Adrenal gland (tissue), 12 donors: ENCODE data around the gene AKT1S1. TPM values are rescaled to one million over a fixed set of nuclear protein-coding genes. Genes with fewer than 3 reads are reported as not detected.

Experiments
- DNase-seq, 7 donors: peaks; one replicate each; pipeline ENCODE4 v3.0.0-alpha.2; 2019 to 2020
- H3K27ac ChIP-seq, 5 donors: fragments of 200-600 bp; sonication (generic) in 4 of 5; 1 replicate in 3 of 5; 2 replicates in 2 of 5; pipeline versions ENCODE4 v1.5.1 to v1.8.0; 2016 to 2020; ENCODE audit warnings: mild to moderate bottlenecking in 1 of 5
- H3K27me3 ChIP-seq: fragments of 200-600 bp; 2 replicates; pipeline ENCODE4 v1.8.0; 2021
- H3K36me3 ChIP-seq, 2 donors: fragments of 200-600 bp; replicated peaks in 1 of 2; 1 replicate in 1 of 2; 2 replicates in 1 of 2; pipeline versions ENCODE4 v1.5.1 to v1.8.0; 2018 to 2022
- H3K4me1 ChIP-seq, 2 donors: fragments of 200-600 bp; replicated peaks in 1 of 2; 1 replicate in 1 of 2; 2 replicates in 1 of 2; pipeline versions ENCODE4 v1.5.1 to v1.8.0; 2018 to 2021
- H3K4me3 ChIP-seq, 4 donors: fragments of 200-600 bp; sonication (generic) in 3 of 4; one replicate each; pipeline ENCODE4 v1.5.1; 2016 to 2018
- H3K9me3 ChIP-seq, 3 donors: fragments of 200-600 bp; sonication (generic) in 1 of 3; replicated peaks in 1 of 3; 1 replicate in 2 of 3; 2 replicates in 1 of 3; pipeline versions ENCODE4 v1.5.1 to v1.8.0; 2016 to 2021
- CTCF ChIP-seq, 6 experiments: fragments of 450-650 bp in 4 of 6; fragments of 200-600 bp in 2 of 6; sonication (generic) in 1 of 6; IDR thresholded peaks; 1 replicate in 5 of 6; 2 replicates in 1 of 6; pipeline versions ENCODE4 v1.5.1 to v1.8.0; 2016 to 2021; ENCODE audit warnings: antibody characterized with exemption in 6 of 6, mild to moderate bottlenecking in 2 of 6, moderate library complexity in 1 of 6
- POLR2A ChIP-seq, 2 donors: fragments of 450-650 bp; IDR thresholded peaks; one replicate each; pipeline ENCODE4 v1.6.1; 2017; ENCODE audit warnings: antibody characterized with exemption in 2 of 2, mild to moderate bottlenecking in 2 of 2, moderate library complexity in 1 of 2
- WGBS, 4 donors: extraction: QIAGEN DNeasy Blood & Tissue Kit in 2 of 4; methylation state at CpG; one replicate each; pipeline versions ENCODE4 v1.1.5 to v1.1.7; 2013 to 2017; 5-methylcytosine and 5-hydroxymethylcytosine counted together
- intact Hi-C, 2 donors: fragments of 100-400 bp; cut with DNase I; formaldehyde crosslinking; loops; one replicate each; pipeline versions ENCODE4 v1.14.1 to v1.15.0; 2022 to 2023
- polyA plus RNA-seq, 3 donors: library from polyadenylated mRNA; stranded (reverse); fragments of 200-250 nt in 2 of 3; fragments of 350-450 nt in 1 of 3; fragmentation: Illumina TruSeq in 1 of 3; extraction: RNeasy Lipid Tissue Mini Kit (QIAGEN cat#74804) in 1 of 3; gene quantifications; one replicate each; pipeline ENCODE4 v1.2.3, GENCODE V29; 2013 to 2014
- total RNA-seq, 9 donors: library from RNA; depleted of rRNA in 4 of 9; stranded (reverse); fragments of >200 nt in 4 of 9; fragments of 120-200 nt in 1 of 9; fragmentation: NEBNext Ultra II Directional in 1 of 9; extraction: Animal tissue kit (Norgen Biotek cat#: 25700) in 1 of 9; gene quantifications; one replicate each; pipeline versions ENCODE4 v1.1.0 to v1.2.4, GENCODE V29; 2013 to 2023
- donor health status: healthy with polysubstance abuse.
- donor health status: Bipolar disorder and iron deficiency.
- donor health status: DM: yes; HTN: yes; CAD: no.
- donor health status: DM: no; HTN: no; CAD: no.
- donor health status: DM: no; HTN: no; CAD: no.
- donor health status: DM: yes; HTN: yes; CAD: no.

The AKT1S1 gene
- total and polyA plus RNA-seq, 12 donors, result 19.8 to 89.6 (median 59.1) TPM

GRCh38 chr19:49840321-49840720, 36.8 kb downstream of the AKT1S1 start:
- H3K4me3 ChIP-seq, result no peak overlapping the region
- no peak overlapping the region for H3K27ac ChIP-seq
- no peak for DNase-seq
- no peaks in the 10 kb centered on the region for H3K9me3 ChIP-seq
- TF ChIP-seq POLR2A (IDR thresholded peaks at IDR 0.05), result no peak
- no peak for TF ChIP-seq CTCF (IDR thresholded peaks at IDR 0.05)
- intact Hi-C loops, result no loop called here
- no peaks in the 10 kb centered on the region for H3K27me3 ChIP-seq
- 90 to 93% (median 91%) methylated on average over 11 of the region's 11 CpGs for WGBS, 4 donors
- peaks cover 0 to 43% of the 10 kb centered on the region in 2 donors for H3K36me3 ChIP-seq
- no peaks in the 10 kb centered on the region for H3K4me1 ChIP-seq

GRCh38 chr19:49839713-49840112, 37.4 kb downstream of the AKT1S1 start:
- WGBS, 4 donors, result 92 to 94% (median 94%) methylated on average over 11 of the region's 11 CpGs
- Histone ChIP-seq H3K9me3 (no peaks in the 10 kb centered on the region), H3K4me3 (no peak overlapping the region), H3K4me1 (no peaks in the 10 kb centered on the region), H3K36me3 (peaks cover 0 to 49% of the 10 kb centered on the region in 2 donors), H3K27me3 (no peaks in the 10 kb centered on the region), H3K27ac (no peak overlapping the region)
- no peak for DNase-seq
- intact Hi-C loops, result no loop called here
- TF ChIP-seq POLR2A (IDR thresholded peaks at IDR 0.05), result no peak
- TF ChIP-seq CTCF (IDR thresholded peaks at IDR 0.05), result no peak

GRCh38 chr19:49838885-49839588, 38.1 kb downstream of the AKT1S1 start:
- TF ChIP-seq POLR2A (IDR thresholded peaks at IDR 0.05), result no peak
- TF ChIP-seq CTCF (IDR thresholded peaks at IDR 0.05), result no peak
- no peaks in the 10 kb centered on the region for H3K9me3 ChIP-seq
- H3K4me1 ChIP-seq, result no peaks in the 10 kb centered on the region
- peaks cover 0 to 56% of the 10 kb centered on the region in 2 donors for H3K36me3 ChIP-seq
- intact Hi-C loops, result no loop called here
- no peak overlapping the region for H3K4me3 ChIP-seq
- no peaks in the 10 kb centered on the region for H3K27me3 ChIP-seq
- whole genome bisulfite sequencing, 4 donors, result 90 to 94% (median 93%) methylated on average over 16 to 18 of the region's 18 CpGs
- no peak overlapping the region for H3K27ac ChIP-seq
- no peak for DNase-seq

GRCh38 chr19:49837425-49837824, 39.7 kb downstream of the AKT1S1 start:
- H3K4me1 ChIP-seq, result no peaks in the 10 kb centered on the region
- H3K9me3 ChIP-seq, result no peaks in the 10 kb centered on the region
- no peaks in the 10 kb centered on the region for H3K27me3 ChIP-seq
- intact Hi-C loops, result no loop called here
- no peak overlapping the region for H3K27ac ChIP-seq
- H3K36me3 ChIP-seq, result peaks cover 0 to 72% of the 10 kb centered on the region in 2 donors
- WGBS, 4 donors, result 93 to 97% (median 95%) methylated on average over 3 to 9 of the region's 9 CpGs
- no peak for DNase-seq
- TF ChIP-seq POLR2A (IDR thresholded peaks at IDR 0.05), result no peak
- TF ChIP-seq CTCF (IDR thresholded peaks at IDR 0.05), result no peak
- H3K4me3 ChIP-seq, result no peak overlapping the region
